GM12872 (cell line): Measurements from ENCODE around the gene DPY19L3.

Experiments
- TF ChIP-seq, protein P1 (sequence below): IDR thresholded peaks from 3 replicates; pipeline ENCODE4 v1.5.1; 2011; ENCODE audit warnings: low read depth, mild to moderate bottlenecking, low read length, moderate library complexity; ENCODE audit not compliant: insufficient read depth

The DPY19L3 gene

DNA sequence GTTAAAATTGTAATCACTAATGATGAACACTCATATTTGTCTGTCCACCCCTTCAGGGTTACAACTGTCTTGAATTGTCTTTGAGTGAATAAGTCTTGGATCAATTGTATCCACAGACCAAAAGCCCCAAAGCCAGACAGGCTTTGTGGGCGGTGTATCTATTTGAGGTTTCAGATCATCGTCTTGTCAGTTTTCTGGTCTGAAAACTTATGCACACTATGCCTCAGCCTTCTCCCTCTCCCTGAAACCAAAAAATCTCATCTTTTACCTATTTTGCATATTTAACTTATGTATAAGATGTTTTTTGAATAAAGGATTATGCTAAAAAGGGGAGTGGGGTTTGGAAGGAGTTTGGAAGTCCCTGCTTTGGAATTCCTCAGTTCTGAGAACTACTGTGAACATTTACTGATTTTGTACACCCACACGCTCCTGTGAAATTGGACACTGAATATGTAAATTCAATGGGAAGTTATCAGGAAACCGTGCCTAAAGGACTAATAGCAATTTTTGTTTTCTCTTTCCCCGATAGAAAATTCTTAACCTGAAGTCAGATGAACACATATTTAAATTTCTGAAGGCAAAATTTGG is 52.1 kb downstream of the DPY19L3 start:
- TF ChIP-seq, protein P1, sequence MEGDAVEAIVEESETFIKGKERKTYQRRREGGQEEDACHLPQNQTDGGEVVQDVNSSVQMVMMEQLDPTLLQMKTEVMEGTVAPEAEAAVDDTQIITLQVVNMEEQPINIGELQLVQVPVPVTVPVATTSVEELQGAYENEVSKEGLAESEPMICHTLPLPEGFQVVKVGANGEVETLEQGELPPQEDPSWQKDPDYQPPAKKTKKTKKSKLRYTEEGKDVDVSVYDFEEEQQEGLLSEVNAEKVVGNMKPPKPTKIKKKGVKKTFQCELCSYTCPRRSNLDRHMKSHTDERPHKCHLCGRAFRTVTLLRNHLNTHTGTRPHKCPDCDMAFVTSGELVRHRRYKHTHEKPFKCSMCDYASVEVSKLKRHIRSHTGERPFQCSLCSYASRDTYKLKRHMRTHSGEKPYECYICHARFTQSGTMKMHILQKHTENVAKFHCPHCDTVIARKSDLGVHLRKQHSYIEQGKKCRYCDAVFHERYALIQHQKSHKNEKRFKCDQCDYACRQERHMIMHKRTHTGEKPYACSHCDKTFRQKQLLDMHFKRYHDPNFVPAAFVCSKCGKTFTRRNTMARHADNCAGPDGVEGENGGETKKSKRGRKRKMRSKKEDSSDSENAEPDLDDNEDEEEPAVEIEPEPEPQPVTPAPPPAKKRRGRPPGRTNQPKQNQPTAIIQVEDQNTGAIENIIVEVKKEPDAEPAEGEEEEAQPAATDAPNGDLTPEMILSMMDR: no peak

DNA sequence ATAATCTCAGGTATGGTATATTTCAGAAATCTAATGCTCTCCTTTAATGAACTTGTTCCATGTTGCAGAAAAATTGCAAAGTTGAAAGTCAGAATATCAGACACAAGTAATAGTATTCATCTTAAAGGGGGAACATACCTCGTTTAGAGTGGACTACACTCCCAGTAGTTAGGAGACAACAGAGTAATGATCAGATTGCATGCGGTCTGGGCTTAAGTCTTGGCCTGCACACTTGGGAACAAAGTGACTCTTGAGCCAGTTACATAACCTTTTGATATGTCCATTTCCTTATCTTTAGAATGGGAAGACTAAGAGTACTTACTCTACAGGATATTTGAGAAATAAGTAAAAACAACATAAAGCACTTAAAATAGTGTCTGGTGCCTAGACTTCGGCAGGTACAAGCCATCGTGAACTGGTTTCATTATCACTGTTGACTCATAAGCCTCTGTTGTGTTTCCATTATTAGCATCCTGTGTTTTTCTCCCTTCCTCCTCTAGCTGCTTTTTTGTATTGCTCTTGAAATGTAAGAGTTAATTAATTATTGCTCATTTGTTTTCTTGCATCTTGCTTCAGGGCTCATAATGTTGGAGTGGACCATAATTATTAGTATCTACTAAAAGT is 53.0 kb downstream of the DPY19L3 start:
- TF ChIP-seq, protein P1: no peak

DNA sequence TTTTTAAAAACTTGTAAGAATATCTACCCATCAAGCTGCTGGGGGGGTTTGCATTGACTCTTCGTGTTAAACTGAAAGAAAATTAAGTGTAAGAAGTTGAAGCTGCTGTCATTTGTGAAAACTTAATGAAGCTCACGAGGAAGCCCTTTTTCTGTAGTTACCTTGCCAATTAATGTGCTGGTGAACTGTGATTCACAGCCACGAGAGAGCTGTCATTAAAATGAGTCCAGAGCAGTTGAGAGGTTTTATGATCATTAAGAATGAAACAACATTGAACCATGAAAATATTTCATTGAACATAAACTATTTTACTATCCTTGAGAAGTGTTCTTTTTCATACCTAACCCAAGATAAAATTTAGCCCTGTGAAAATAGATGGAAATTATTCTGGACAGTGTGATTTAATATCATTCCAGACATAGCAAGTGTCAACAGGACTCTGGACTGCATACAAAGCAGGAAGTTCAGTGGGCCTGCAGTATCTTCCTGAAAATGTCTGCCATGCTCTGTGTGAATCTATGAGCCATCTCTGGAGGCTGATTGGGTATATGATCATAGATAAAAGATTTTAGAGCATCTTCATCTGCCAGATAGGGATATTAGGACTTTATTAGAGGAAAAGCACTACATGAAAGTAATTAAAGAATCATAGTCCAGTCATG is 53.8 kb downstream of the DPY19L3 start:
- TF ChIP-seq, protein P1: no peak

DNA sequence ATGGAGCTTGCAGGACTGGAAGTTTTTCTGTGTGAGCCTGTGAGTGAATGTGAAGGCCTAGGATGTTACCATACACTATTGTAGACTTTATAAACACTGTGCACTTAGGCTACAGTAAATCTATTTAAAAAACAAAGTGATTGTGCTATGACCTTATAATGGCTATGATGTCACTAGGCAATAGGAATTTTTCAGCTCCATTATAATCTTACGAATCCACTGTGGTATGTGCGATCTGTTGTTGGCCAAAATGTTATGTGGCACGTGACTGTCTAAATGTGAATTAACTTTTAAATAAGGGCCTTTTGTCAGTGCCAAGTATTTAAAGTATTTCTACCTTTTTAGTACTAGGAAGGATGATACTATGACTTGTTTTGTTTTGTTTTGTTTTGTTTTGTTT is 54.9 kb downstream of the DPY19L3 start:
- TF ChIP-seq, protein P1: no peak

DNA sequence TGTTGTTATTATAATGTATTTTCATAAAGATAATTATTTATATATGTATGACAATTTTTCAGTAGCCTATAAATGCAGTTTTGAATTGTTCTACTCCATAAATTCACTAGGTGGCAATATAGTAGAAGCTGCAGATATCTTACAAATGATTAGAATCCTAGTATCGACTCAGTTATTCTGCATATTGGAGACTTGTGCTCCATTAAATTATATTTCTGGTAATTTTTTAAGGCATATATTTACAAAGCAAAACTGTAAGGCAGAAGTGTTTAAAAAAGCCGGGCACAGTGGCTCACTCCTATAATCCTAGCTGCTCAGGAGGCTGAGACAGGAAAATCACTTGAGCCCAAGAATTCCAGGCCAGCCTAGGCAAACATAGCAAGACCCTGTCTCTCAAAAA is 58.7 kb downstream of the DPY19L3 start:
- TF ChIP-seq, protein P1: 0 out of 3 replicates have a peak, but pooled peaks have one; percentile 17

DNA sequence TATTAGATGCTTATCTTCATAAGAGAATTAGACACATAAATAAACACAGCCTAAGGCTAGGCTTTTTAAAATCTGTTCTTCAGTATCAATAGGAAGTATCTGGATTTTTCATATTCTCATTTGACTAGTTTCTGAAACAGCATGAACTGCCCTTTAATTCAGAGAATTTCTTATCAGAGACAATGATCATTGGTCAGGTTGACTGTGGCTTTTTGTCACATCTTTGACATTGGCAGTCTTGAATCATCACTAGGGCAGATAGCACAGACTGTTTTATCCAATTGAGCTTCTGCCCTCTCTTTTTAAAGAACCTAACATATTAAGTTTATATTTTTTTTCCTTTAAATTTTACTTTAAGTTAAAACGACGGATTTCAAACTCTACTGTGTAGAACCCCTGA is 59.6 kb downstream of the DPY19L3 start:
- TF ChIP-seq, protein P1: no peak

DNA sequence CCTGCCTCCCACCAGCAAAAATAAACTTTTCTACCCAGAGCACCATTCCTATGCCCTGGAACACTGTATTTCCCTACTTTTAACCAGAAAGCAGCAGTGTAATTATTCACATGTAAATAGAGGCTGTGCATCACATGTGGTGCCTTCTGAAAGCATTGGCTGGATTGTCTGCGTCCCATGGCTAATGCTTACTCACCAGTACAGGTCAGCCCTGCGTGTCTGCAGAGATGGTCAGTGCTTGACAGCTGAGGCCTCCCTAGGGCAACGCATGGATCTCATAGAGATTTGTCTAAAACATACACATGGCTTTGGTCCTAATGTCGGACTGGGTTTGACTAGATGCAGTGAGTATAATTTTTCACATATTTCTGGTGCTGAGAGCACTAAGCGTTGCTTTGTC is 64.2 kb downstream of the DPY19L3 start:
- TF ChIP-seq, protein P1: no peak
